ENCODE results near the gene ENTPD1. TPM values are rescaled to one million over a fixed set of nuclear protein-coding genes. Genes with fewer than 3 reads are reported as not detected.
A peak's percentile ranks its signal among the peaks of the same experiment; 100 is the strongest.

ENTPD1 gene
- polyA plus RNA-seq, 3 donors = 62.2 to 71.1 (median 70.4) TPM

DNA sequence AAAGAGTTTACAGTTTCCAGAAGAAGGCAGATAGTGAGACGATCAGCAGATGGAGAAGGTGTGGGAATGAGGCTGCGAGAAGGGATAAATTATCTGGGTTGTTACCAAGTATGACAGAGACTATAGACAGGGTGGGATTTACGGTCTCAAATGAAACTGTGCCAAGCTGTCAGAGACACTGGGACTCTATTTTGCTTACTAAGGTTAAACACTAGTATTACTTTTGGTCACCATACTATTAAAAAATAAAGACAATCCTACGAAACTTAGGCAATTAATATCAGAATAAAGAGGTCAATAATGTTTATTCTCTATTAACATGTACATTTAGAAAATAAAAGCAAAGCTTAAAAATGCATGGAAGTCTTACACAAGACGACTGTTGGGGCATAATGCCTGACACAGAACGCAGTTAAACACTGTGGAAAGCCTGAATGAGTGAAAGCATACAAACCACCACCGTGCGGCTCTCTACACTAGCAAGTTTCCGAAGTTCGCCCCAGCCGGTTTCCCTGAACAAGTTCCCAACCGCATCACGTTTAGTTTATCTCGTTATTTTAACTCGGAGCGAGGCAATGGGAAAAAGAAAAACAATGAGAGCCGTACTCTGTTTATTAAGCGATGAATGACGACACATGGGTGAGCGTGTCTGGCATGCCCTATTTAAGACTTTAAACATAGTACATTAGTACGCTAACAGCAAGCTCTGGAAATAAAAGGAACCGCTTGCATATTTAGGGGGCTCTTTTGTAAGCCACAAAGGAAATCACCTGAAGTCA is 150.9 kb downstream of the ENTPD1 start:
- no peaks in the 10 kb centered on the region for H3K9me3 ChIP-seq (replicated peaks in 1 of 2; ENCODE audit: control insufficient read depth in 1 of 2, insufficient read depth in 1 of 2, low read length in 2 of 2)

More for the DNA sequence above, 150.9 kb downstream of the ENTPD1 start:
- H3K4me1 ChIP-seq (ENCODE audit: control insufficient read depth in 1 of 2, insufficient read depth in 2 of 2, low read length in 2 of 2) = peaks cover 7 to 10% of the 10 kb centered on the region in 2 donors
- no peaks in the 10 kb centered on the region for H3K27me3 Mint-ChIP-seq (ENCODE audit: low read depth in 3 of 3)
- peaks cover 0 to 6% (median 4%) of the 10 kb centered on the region in 7 donors for H3K9me3 Mint-ChIP-seq
- peak overlapping the region in 1 of 2 donors; percentile 52 for H3K27ac ChIP-seq (ENCODE audit: low read depth in 1 of 2, low read length in 2 of 2)
- intact Hi-C loops (cut with micrococcal nuclease) = no loop called here
- peak overlapping the region; percentile 76 for H3K9ac ChIP-seq (ENCODE audit: insufficient read depth, low read length, poor library complexity, severe bottlenecking)
- H3K27ac Mint-ChIP-seq = peak overlapping the region in 1 of 7 donors; percentile 38
- peaks cover 2 to 14% of the 10 kb centered on the region in 2 donors for H3K36me3 Mint-ChIP-seq
- WGBS (ENCODE audit: insufficient coverage) = 9% methylated on average over 11 of the region's 22 CpGs
- H3K4me1 Mint-ChIP-seq = peaks cover 15% of the 10 kb centered on the region
- H3K4me2 ChIP-seq (replicated peaks; ENCODE audit: extremely low read depth, low read length, poor library complexity, severe bottlenecking) = peak overlapping the region; percentile 84
- peaks cover 0 to 7% of the 10 kb centered on the region in 2 donors for H3K36me3 ChIP-seq (replicated peaks in 1 of 2; ENCODE audit: control insufficient read depth in 1 of 2, insufficient read depth in 2 of 2, low read length in 2 of 2)
- H3K27me3 ChIP-seq (ENCODE audit: control insufficient read depth in 2 of 2, insufficient read depth in 2 of 2, low read length in 2 of 2) = no peaks in the 10 kb centered on the region
- TF ChIP-seq, protein P1, sequence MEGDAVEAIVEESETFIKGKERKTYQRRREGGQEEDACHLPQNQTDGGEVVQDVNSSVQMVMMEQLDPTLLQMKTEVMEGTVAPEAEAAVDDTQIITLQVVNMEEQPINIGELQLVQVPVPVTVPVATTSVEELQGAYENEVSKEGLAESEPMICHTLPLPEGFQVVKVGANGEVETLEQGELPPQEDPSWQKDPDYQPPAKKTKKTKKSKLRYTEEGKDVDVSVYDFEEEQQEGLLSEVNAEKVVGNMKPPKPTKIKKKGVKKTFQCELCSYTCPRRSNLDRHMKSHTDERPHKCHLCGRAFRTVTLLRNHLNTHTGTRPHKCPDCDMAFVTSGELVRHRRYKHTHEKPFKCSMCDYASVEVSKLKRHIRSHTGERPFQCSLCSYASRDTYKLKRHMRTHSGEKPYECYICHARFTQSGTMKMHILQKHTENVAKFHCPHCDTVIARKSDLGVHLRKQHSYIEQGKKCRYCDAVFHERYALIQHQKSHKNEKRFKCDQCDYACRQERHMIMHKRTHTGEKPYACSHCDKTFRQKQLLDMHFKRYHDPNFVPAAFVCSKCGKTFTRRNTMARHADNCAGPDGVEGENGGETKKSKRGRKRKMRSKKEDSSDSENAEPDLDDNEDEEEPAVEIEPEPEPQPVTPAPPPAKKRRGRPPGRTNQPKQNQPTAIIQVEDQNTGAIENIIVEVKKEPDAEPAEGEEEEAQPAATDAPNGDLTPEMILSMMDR (IDR thresholded peaks at IDR 0.05) = no peak
- peak overlapping the region; percentile 92 for H2AFZ ChIP-seq (ENCODE audit: insufficient read depth, low read depth, low read length, poor library complexity, severe bottlenecking)
- peak in 2 of 3 donors; percentile 8 to 12 for DNase-seq
- no peaks in the 10 kb centered on the region for H3K79me2 ChIP-seq (ENCODE audit: insufficient read depth, low read length)
- peak overlapping the region; percentile 60 to 88 (median 60) for H3K4me3 ChIP-seq (replicated peaks in 1 of 3; ENCODE audit: low read depth in 2 of 3, low read length in 3 of 3)
- H3K4me3 Mint-ChIP-seq = peak overlapping the region; percentile 94 to 97
- H4K20me1 ChIP-seq (ENCODE audit: insufficient read depth, low read length) = no peaks in the 10 kb centered on the region

All from CD14-positive monocyte (primary cell).